H54 (cell line): ENCODE results near the gene CCR6.

Experiments used
- DNase-seq: peaks from one replicate; pipeline ENCODE4 v3.0.0; 2011; ENCODE audit warnings: low spot score, mixed read lengths; ENCODE audit not compliant: insufficient read length
- FAIRE-seq: peaks from 3 replicates; lab custom pipeline; 2011; peaks lifted over from hg19 to GRCh38; lab: Jason Lieb, UNC
- POLR2A ChIP-seq: IDR thresholded peaks from 2 replicates; pipeline ENCODE4 v1.6.1; 2011; ENCODE audit warnings: low read depth, mild to moderate bottlenecking, low read length

Gene CCR6

DNA sequence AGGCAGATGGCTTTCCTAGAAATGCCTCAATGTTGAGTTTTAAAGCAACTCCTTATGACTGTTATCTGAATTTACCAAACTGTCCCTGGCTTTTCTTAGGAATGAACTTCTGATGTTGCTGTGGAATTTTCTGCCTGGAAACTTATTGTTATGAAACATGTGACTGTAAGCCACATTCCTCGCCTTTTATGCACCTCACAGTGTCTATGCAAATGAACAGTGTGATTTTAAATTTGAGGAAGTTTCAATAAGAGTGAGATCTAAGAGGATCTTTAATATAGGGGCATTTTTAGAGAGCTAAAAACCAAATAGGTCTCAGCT lies 2.4 kb upstream of the CCR6 start:
- no peak for FAIRE-seq
- DNase-seq: no peak
- TF ChIP-seq POLR2A: no peak

DNA sequence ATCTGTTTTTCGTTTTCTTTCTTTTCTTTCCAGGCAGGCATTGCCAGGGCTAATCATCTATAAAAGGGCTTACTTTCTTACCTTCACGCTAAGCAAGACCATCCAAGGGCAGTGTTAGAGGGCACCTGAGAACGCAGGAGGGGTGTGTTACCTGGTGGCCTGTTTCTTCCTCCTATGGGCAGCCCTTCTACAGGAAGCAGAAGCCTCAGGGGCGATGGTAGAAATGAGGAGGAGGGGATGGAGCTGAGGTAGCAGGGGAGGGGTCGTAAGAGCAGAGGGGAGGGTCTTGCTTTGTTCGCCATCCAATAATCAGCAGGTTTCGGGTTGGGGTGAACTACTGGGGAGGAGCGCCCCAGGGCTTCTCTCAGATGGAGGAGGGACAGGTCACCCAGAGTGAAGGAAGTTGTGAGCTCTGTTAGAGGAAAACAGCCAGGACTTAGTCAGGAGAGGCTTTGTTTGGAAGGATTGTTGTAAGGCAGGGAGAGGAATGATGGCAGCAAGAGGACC lies 1.5 kb upstream of the CCR6 start:
- no peak for TF ChIP-seq POLR2A
- FAIRE-seq: no peak
- no peak for DNase-seq

DNA sequence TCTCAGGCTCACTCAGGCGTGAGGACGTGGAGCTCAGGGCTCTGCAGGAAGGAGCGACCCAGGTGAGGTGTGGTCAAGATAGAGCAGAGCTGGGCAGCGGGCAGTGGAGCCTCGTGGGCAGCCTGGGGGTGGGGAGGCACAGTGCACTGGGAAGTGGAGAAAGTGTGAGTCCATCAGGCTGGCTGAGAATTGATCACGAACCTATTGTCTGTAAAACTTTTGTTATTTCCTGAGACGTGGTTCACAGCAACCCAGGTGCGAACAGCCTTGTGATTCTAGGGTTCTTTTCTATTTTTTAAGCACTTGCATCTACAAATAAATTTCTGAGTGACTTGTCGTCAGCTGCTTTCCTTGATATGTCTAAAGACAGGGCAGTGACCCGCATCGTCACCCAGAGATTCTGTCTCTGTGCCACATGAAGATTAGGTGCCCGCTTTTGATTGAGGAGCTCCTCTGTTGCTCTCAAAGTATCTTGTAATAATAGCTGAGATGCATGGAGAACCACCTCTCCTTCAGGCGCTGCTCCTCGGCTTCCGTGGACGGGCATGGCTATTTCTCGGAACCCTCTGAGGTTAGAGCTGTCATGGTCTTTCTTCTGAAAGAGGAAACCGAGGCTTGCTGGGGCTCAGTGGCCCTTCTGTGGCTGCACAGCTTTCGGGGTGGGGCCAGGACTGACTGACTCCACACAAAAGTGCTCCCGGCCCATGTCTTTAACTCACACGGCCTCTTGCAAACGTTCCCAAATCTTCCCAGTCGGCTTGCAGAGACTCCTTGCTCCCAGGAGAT lies 662 bp upstream of the CCR6 start:
- TF ChIP-seq POLR2A: no peak
- no peak for FAIRE-seq
- no peak for DNase-seq

DNA sequence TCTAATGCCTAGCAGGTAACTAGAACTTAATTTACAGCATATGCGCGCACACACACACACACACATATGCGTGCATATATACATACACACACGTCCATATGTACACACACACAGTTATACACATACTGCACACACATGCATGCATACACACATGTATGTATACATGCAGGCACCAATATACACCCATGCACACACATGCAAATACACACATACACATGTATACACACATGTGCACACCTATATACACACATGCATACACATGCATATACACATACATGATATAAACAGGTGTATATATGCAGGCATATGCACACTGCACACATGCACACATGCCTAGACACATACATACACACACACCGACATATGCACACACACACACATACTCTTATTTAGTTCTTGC lies 1.9 kb downstream of the CCR6 start:
- no peak for DNase-seq
- FAIRE-seq: no peak
- TF ChIP-seq POLR2A: no peak

DNA sequence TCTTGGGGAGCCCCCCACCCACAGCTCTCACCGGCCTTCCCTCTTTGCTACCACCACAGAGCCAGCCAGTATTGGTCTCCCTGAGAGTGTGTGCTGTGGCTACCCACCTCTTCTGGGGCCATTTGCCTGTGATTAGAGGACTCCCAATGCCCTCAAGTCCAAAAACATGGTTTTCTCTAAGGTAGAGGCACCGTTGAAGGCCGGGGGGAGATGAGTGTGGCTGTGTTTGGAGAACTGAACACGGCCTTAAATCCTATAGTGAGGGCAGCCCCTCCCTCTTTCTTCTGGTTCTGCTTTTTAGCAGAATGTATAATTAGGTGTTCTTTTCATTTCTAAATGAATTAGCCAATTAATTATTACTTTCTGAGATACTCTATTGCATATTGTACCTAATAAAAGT lies 2.5 kb downstream of the CCR6 start:
- FAIRE-seq (no peak), DNase-seq (no peak)
- TF ChIP-seq POLR2A: no peak

DNA sequence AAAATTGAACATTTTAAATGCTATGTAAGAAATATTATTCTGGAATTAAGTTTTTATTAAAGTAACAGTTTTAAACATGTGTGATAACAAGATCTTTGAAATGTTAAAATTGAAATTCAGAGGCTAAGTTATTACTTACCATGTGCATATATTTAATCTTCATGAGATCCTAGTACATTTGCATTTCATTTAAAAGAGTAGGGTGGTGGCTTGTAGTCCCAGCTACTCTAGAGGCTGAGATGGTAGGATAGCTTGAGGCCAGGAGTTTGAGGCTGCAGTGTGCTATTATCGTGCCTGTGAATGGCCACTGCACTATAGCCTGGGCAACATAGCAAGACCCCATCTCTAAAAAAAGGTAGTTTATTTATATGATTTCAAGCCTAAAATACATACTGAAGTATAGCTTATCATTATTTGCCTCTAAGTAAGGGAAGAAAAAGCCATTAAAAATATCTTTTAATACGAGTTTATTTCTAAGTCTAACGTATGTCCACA lies 3.0 kb downstream of the CCR6 start:
- TF ChIP-seq POLR2A: no peak
- no peak for FAIRE-seq
- DNase-seq: no peak

DNA sequence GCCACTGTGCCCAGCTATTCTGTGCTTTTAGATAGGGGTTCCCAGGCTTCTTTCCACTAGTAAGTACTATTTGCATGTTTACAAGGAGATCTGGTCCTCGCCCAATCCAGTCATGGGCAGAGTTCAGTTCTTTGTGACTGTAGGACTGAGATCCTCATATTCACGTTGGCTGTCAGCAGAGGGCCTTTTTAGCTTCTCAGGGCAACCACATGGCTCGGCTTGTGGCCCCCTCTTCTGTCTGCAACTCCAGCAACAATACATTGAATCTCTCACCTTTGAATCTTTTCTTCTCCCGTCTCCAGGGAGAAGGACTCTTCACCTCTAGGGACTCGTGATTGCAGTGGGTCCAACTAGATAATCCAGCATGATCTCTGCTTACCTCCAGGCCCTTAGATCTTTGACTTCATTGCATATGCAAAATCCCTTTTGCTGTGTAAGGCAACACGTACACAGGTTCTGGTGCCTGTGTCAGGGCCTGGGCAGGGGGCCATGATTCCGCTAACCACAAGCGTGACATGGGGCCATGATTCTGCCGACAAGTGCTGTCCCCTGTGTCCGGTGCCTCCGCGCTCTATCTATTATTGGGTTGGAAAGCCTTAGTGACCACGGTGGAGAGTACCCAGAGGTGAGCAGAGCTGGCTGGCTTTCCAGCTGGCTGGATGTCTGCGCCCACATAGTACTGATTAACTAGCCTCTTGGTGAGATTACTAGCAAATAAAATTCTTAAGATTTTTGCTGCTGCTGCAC lies 5.1 kb downstream of the CCR6 start:
- no peak for FAIRE-seq
- TF ChIP-seq POLR2A: no peak
- no peak for DNase-seq

DNA sequence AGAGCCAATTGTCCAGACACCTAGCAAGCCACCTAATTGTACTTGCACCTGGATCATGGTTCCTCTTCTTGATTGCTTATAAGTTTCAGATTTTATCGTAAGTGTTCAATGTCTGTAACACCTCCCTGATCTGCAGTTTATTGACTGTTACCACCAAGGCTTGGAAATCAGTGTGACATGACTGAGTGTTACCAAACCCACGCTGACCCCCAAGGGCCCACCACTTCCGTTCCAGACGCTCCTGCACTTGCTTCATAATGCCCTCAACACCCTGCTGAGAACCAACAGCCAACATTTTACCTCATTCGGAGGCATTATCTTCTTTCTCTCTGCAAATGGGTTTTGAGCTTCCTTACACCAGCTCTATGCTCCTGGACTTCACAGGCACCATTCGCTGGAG lies 6.3 kb downstream of the CCR6 start:
- TF ChIP-seq POLR2A: no peak
- FAIRE-seq: no peak
- no peak for DNase-seq

DNA sequence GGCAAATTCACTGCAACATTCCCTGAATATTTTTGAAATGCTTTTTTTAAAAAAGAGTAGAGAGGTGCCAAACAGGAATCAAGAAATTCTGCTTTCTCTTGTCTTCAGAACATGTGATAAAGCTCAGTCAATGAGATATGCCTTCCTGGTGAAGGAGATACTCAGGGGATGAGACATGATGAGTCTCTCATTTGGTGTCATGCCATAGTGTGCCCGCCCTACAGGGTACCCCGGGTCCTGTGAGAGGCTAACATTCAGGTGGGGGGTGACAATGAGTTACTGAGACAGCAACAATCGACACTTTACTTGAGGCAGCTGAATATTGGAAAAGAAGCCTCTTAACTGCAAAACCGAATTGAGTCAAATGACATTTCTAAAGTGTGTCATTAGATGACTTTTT lies 6.7 kb downstream of the CCR6 start:
- no peak for TF ChIP-seq POLR2A
- FAIRE-seq: no peak
- DNase-seq: no peak

DNA sequence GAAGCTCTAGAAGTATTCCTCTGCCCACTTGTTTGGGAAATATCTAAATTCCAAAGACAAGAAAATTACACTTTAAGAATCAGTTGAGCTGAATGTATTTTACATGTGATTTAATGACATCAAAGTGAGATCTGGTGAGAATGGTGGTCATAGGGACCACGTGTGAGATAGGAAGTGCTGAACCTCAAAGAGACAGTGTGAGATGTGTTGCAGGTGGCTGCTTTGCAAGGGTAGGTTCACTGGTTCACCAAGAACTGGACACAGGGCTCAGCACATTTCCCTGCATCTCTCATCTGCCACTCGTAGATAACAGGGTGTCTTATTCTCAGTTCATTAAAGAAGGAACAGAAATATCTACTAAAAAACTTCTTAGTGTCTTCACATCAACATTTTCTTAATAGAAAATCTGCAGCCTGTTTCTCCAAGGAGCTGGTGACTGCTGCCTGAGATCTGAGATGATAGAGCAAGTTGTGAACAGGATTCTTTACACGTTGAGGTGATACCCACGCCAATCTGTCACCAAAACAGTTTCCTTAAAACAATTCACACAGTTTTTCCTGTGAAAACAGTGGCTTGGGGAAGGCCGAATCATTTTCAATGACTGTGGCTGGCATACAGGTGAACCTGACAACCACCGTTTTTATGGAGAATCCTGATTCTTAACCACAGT lies 7.2 kb downstream of the CCR6 start:
- FAIRE-seq (no peak), DNase-seq (no peak)
- TF ChIP-seq POLR2A: no peak

DNA sequence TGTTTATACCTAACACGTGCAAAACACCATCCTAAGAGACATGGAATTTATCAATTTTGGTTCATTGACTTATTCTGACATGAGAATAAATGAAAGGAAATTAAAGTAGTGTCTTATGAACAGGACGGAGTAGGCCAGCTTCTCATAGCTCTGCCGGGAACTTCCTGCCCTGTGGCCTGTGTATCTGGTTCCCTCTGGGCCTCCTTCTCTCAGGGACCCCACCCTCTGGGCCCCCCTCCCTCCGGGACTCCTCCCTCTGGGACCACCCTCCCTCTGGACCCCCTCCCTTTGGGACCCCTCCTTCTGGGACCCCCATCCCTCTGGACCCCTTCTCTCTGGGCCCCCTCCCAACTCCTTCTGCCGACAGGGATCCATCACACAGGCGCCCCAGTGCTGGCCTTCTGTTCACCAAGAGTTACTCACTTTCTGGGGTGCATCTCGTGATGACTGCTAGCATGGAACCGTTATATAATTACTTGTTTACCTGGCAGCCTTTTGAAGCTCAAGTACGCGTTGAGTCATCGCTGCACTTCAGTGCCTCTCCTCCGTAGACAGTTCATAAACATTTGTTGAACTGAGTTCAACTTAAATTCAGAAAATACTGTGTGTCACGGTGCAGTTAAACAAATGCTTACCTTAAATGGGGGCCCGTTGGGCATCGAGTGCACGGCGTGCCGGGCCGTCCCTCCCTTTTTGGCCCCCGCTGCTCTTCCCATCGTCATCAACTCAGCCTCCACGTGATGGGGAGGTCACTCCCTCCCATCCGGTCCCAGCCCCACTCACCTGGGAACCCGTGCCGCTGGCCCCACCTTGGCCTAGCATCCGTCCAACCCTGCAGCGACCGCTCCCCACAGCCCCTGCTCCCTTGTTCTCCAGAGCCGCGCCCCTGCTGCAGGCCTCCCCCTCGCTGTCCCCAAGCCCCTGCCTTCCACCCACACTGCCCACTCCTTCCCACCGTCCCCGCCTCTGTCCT lies 8.1 kb downstream of the CCR6 start:
- DNase-seq: no peak
- TF ChIP-seq POLR2A: no peak
- no peak for FAIRE-seq

DNA sequence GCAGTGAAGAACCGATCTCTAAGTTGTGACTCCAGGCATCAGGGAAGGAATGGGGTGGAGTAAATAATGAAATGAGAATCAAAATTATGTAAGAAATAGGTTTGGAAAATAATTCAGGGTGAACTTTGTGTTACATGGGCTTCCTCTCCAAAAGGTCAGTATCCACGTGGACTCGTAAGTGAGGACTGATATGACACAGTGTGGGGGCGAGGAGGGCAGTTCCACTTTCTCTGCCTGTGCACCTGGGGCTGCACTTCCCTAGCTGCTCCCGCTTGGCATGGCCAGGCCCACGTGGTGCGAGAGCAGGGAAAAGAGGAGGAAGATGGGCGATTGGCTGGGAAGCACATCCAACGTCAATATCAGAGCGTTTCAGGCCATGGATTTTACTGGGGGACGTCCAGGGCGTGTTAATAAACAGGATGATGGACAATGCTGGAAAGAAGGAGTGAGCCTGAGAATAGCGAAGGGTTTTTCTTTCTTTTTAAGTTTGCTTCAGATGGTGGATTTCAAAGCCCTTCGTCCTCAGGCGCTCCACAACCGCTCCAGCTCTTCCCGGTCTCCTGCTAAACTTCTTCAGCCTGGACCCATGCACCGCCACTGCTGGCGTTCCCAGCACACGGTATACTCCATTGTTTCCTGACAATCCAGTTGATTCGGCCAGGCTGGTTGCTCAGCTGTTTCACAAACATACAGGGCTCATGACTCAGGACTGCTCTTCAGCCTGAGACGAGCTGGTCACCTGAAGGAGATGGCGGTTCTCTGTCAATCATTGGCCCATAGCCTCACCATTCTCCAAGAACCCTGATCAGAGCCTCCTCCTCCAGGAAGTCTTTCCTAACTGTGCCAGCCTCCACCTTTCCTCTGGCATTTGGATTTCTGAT lies 11.8 kb downstream of the CCR6 start:
- no peak for FAIRE-seq
- no peak for DNase-seq
- TF ChIP-seq POLR2A: no peak
